Kidney (tissue), 14 donors: ENCODE measurements around the gene RAN. TPM values are rescaled to one million over a fixed set of nuclear protein-coding genes. Genes with fewer than 3 reads are reported as not detected.
"Not testable (repeated sequence)": the region's sequence is repeated elsewhere in the genome, so short reads cannot be mapped to it uniquely, and the experiment has no call there.

ENCODE experiments used
- DNase-seq, 5 donors: peaks; one replicate each; pipeline ENCODE4 v3.0.0-alpha.2; 2013 to 2020
- FAIRE-seq: peaks from 2 replicates; lab custom pipeline; 2012; peaks lifted over from hg19 to GRCh38; lab: Jason Lieb, UNC
- H3K27ac ChIP-seq, 2 donors: one replicate each; pipeline ENCODE4 v1.7.0; 2013; ENCODE audit warnings: low read depth in 2 of 2, low read length in 2 of 2, inconsistent platforms in 1 of 2
- H3K27me3 ChIP-seq: one replicate; pipeline ENCODE4 v1.7.1; 2013; ENCODE audit warnings: low read length, inconsistent platforms; ENCODE audit not compliant: control insufficient read depth, insufficient read depth
- H3K36me3 ChIP-seq, 3 donors: one replicate each; pipeline versions ENCODE4 v1.7.0 to v1.7.1; 2013; ENCODE audit warnings: low read length in 3 of 3, control low read depth in 1 of 3, inconsistent platforms in 1 of 3; ENCODE audit not compliant: insufficient read depth in 3 of 3, control insufficient read depth in 2 of 3
- H3K4me1 ChIP-seq, 3 donors: one replicate each; pipeline versions ENCODE4 v1.7.0 to v1.7.1; 2013; ENCODE audit warnings: low read length in 3 of 3, inconsistent platforms in 1 of 3, low read depth in 1 of 3; ENCODE audit not compliant: control insufficient read depth in 2 of 3, insufficient read depth in 2 of 3
- H3K4me3 ChIP-seq, 3 donors: one replicate each; pipeline versions ENCODE4 v1.7.0 to v1.8.1; 2013; ENCODE audit warnings: low read length in 3 of 3, control low read depth in 1 of 3, inconsistent platforms in 1 of 3
- H3K9ac ChIP-seq, 3 donors: one replicate each; pipeline versions ENCODE4 v1.7.0 to v1.7.1; 2013; ENCODE audit warnings: low read length in 3 of 3, control low read depth in 1 of 3, inconsistent platforms in 1 of 3
- H3K9me3 ChIP-seq, 3 donors: one replicate each; pipeline versions ENCODE4 v1.7.0 to v1.7.1; 2013; ENCODE audit warnings: low read length in 3 of 3, control low read depth in 1 of 3, inconsistent platforms in 1 of 3; ENCODE audit not compliant: control insufficient read depth in 2 of 3, insufficient read depth in 1 of 3
- intact Hi-C: fragments of 100-400 bp; cut with DNase I; formaldehyde crosslinking; loops from one replicate; pipeline ENCODE4 v1.11.1; 2022
- polyA plus RNA-seq: library from polyadenylated mRNA; stranded (reverse); fragments of 350-450 nt; fragmentation: Illumina TruSeq; extraction: RNeasy Lipid Tissue Mini Kit (QIAGEN cat#74804); gene quantifications from one replicate; pipeline ENCODE4 v1.2.3, GENCODE V29; 2014; ENCODE audit warnings: low read depth, low replicate concordance; ENCODE audit not compliant: insufficient read depth
- total RNA-seq: library from RNA; stranded (reverse); fragmentation: NEBNext Ultra II Directional; extraction: Animal tissue kit (Norgen Biotek cat#: 25700); gene quantifications from one replicate; pipeline ENCODE4 v1.2.1, GENCODE V29; 2021
- TF ChIP-seq, protein P1 (sequence below): IDR thresholded peaks from 3 replicates; pipeline ENCODE4 v1.5.1; 2012; ENCODE audit warnings: mild to moderate bottlenecking, moderate library complexity, borderline replicate concordance; ENCODE audit not compliant: insufficient read depth; ENCODE audit errors: extremely low read depth
- donor health status: control.
- donor health status: control.
- donor health status: control.
- donor health status: control.
- donor health status: control.
- donor health status: DM: yes; HTN: yes; CAD: no.
- donor health status: Normal renal cell carcinoma (clear cell type).

The RAN gene
- total and polyA plus RNA-seq, 2 donors from 2014 or later: 369 to 422 TPM

- no peaks in the 10 kb centered on the region for H3K27me3 ChIP-seq
- intact Hi-C loops: no loop called here
- no peak overlapping the region for H3K9ac ChIP-seq
- H3K36me3 ChIP-seq: no peaks in the 10 kb centered on the region
- H3K9me3 ChIP-seq: peaks cover 0 to 5% (median 0%) of the 10 kb centered on the region in 3 donors
- H3K4me1 ChIP-seq: no peaks in the 10 kb centered on the region
- no peak overlapping the region for H3K27ac ChIP-seq
- DNase-seq (peak in 1 of 5 donors; percentile 6), FAIRE-seq (no peak)
- TF ChIP-seq, protein P1, sequence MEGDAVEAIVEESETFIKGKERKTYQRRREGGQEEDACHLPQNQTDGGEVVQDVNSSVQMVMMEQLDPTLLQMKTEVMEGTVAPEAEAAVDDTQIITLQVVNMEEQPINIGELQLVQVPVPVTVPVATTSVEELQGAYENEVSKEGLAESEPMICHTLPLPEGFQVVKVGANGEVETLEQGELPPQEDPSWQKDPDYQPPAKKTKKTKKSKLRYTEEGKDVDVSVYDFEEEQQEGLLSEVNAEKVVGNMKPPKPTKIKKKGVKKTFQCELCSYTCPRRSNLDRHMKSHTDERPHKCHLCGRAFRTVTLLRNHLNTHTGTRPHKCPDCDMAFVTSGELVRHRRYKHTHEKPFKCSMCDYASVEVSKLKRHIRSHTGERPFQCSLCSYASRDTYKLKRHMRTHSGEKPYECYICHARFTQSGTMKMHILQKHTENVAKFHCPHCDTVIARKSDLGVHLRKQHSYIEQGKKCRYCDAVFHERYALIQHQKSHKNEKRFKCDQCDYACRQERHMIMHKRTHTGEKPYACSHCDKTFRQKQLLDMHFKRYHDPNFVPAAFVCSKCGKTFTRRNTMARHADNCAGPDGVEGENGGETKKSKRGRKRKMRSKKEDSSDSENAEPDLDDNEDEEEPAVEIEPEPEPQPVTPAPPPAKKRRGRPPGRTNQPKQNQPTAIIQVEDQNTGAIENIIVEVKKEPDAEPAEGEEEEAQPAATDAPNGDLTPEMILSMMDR: no peak
- H3K4me3 ChIP-seq: no peak overlapping the region
Measured at GRCh38 chr12:130858084-130858483, 13.8 kb upstream of the RAN start.

DNA sequence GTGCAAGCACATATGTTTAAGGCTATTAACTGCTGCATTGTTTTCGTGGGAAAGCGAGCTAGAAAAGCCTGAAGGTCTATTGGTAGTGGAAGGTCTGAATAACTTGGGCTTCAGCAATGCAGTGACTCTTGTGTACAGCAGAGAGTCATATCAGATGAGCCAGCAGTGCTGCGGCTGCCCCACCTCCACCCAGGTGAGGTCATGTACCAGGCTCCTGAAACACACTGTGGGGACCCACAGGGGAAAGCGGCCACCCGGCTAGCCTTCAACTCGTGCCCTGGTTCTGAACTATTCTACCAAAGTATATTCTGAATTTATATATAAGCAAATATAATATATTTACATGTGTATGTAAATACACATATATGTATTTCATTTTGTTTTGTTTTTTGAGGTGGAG is 12.7 kb upstream of the RAN start:
- FAIRE-seq: no peak
- H3K36me3 ChIP-seq: no peaks in the 10 kb centered on the region
- TF ChIP-seq, protein P1: no peak
- H3K9me3 ChIP-seq: peaks cover 0 to 5% (median 0%) of the 10 kb centered on the region in 3 donors
- no peaks in the 10 kb centered on the region for H3K27me3 ChIP-seq
- no peak overlapping the region for H3K9ac ChIP-seq
- no peaks in the 10 kb centered on the region for H3K4me1 ChIP-seq
- no peak overlapping the region for H3K4me3 ChIP-seq
- DNase-seq: peak in 1 of 5 donors; percentile 28
- intact Hi-C loops: no loop called here
- H3K27ac ChIP-seq: no peak overlapping the region

GRCh38 chr12:130860311-130860710 is 11.6 kb upstream of the RAN start:
- Histone ChIP-seq H3K9ac (no peak overlapping the region), H3K4me3 (no peak overlapping the region), H3K27ac (no peak overlapping the region), H3K9me3 (peaks cover 0 to 5% (median 0%) of the 10 kb centered on the region in 3 donors), H3K4me1 (no peaks in the 10 kb centered on the region), H3K27me3 (no peaks in the 10 kb centered on the region), H3K36me3 (no peaks in the 10 kb centered on the region)
- TF ChIP-seq, protein P1: no peak
- intact Hi-C loops: no loop called here
- FAIRE-seq (no peak), DNase-seq (no peak)

GRCh38 chr12:130862161-130862560 is 9.7 kb upstream of the RAN start:
- no peak for FAIRE-seq
- Histone ChIP-seq H3K27me3 (no peaks in the 10 kb centered on the region), H3K27ac (no peak overlapping the region), H3K36me3 (no peaks in the 10 kb centered on the region), H3K9me3 (peaks cover 0 to 5% (median 0%) of the 10 kb centered on the region in 3 donors), H3K4me3 (no peak overlapping the region), H3K4me1 (no peaks in the 10 kb centered on the region), H3K9ac (no peak overlapping the region)
- TF ChIP-seq, protein P1: no peak
- DNase-seq: peak in 1 of 5 donors; percentile 17
- intact Hi-C loops: no loop called here

DNA sequence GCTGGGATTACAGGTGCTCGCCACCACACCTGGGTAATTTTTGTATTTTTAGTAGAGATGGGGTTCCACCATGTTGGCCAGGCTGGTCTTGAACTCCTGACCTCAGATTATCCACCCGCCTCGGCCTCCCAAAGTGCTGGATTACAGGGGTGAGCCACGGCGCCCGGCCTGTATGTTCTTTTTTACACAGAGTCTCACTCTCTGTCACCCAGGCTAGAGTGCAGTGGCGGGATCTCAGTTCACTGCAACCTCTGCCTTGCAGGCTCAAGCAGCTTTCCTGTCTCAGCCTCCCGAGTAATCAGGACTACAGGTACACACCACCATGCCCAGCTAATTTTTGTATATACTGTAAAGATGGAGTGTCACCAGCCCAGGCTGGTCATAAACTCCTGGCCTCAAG is 9.1 kb upstream of the RAN start:
- not testable (repeated sequence) for H3K9me3 ChIP-seq
- DNase-seq: peak in 1 of 5 donors; percentile 27

More for the DNA sequence above, 9.1 kb upstream of the RAN start:
- H3K9ac ChIP-seq, H3K27me3 ChIP-seq, H3K4me3 ChIP-seq, H3K4me1 ChIP-seq, FAIRE-seq, intact Hi-C loops, H3K36me3 ChIP-seq, H3K27ac ChIP-seq: not testable (repeated sequence)
